Superior temporal gyrus (tissue), 1 donor: ENCODE data around the gene CEACAM8.
"Not testable (repeated sequence)": the region's sequence is repeated elsewhere in the genome, so short reads cannot be mapped to it uniquely, and the experiment has no call there.

ENCODE experiments used
- DNase-seq: peaks from one replicate; pipeline ENCODE4 v3.0.0-alpha.2; 2016; ENCODE audit errors: extremely low spot score

Gene CEACAM8

GRCh38 chr19:42544146-42544545 lies 50.6 kb downstream of the CEACAM8 start:
- no peak for DNase-seq

- DNase-seq: no peak
These were observed 51.9 kb downstream of the CEACAM8 start for GRCh38 chr19:42542791-42543190.

- no peak for DNase-seq
These were observed 54.6 kb downstream of the CEACAM8 start for GRCh38 chr19:42540071-42540553.

- DNase-seq: no peak
These were observed 55.6 kb downstream of the CEACAM8 start for GRCh38 chr19:42538841-42539709.

GRCh38 chr19:42535276-42535675 lies 59.4 kb downstream of the CEACAM8 start:
- DNase-seq: not testable (repeated sequence)

- DNase-seq: no peak
These were observed 60.3 kb downstream of the CEACAM8 start for GRCh38 chr19:42534391-42534790.

- no peak for DNase-seq
These were observed 61.8 kb downstream of the CEACAM8 start for GRCh38 chr19:42532891-42533290.

- DNase-seq: no peak
These were observed 63.4 kb downstream of the CEACAM8 start for GRCh38 chr19:42531313-42531712.
